SK-N-SH (cell line): Measurements from ENCODE around the gene MTR. TPM values are rescaled to one million over a fixed set of nuclear protein-coding genes. Genes with fewer than 3 reads are reported as not detected.

Experiments
- CTCF ChIA-PET: fragments of 300-600, 350-600 bp; formaldehyde crosslinking; extraction: SDS; loops from one replicate; lab custom pipeline; 2021; lab: Yijun Ruan, JAX
- POLR2A ChIA-PET: fragments of 350-600 bp; sonication (Branson Sonifier 250); formaldehyde crosslinking; extraction: SDS; loops from one replicate; lab custom pipeline; 2020; ENCODE audit warnings: antibody characterized with exemption, inconsistent platforms; lab: Yijun Ruan, JAX
- DNase-seq: peaks from one replicate; pipeline ENCODE4 v3.0.0; 2012
- H2AFZ ChIP-seq: fragments of 200-600 bp; sonication (generic); 2 replicates; pipeline ENCODE4 v1.8.1; 2016; ENCODE audit warnings: antibody characterized with exemption, mild to moderate bottlenecking, low read depth
- H3F3A ChIP-seq: fragments of 200-600 bp; sonication (generic); replicated peaks from 2 replicates; pipeline ENCODE3; 2016; ENCODE audit warnings: antibody characterized with exemption, mild to moderate bottlenecking; ENCODE audit not compliant: insufficient read depth
- H3K27ac ChIP-seq, 2 experiments: fragments of 200-500 bp in 1 of 2; fragments of 200-600 bp in 1 of 2; sonication (Bioruptor generic) in 1 of 2; sonication (generic), shearing (Covaris generic) in 1 of 2; 2 replicates each; pipeline versions ENCODE4 v1.5.1 to v1.6.1; 2014 to 2016; ENCODE audit warnings: low read depth in 2 of 2, inconsistent platforms in 1 of 2, low read length in 1 of 2, mild to moderate bottlenecking in 1 of 2, mixed read lengths in 1 of 2
- H3K27me3 ChIP-seq: fragments of 200-600 bp; sonication (generic), shearing (Covaris generic); 2 replicates; pipeline ENCODE4 v1.6.1; 2016; ENCODE audit warnings: mixed run types; ENCODE audit not compliant: insufficient read depth
- H3K36me3 ChIP-seq, 2 experiments: fragments of 200-500 bp in 1 of 2; fragments of 200-600 bp in 1 of 2; sonication (Bioruptor generic) in 1 of 2; sonication (generic) in 1 of 2; replicated peaks in 1 of 2; 2 replicates each; pipeline versions ENCODE3 to v1.5.1; 2014 to 2016; ENCODE audit warnings: low read length in 1 of 2, mild to moderate bottlenecking in 1 of 2; ENCODE audit not compliant: insufficient read depth in 2 of 2, control insufficient read depth in 1 of 2
- H3K4me1 ChIP-seq, 2 experiments: fragments of 200-500 bp in 1 of 2; fragments of 200-600 bp in 1 of 2; sonication (Bioruptor generic) in 1 of 2; sonication (generic), shearing (Covaris generic) in 1 of 2; 2 replicates each; pipeline versions ENCODE4 v1.5.1 to v1.6.1; 2014 to 2016; ENCODE audit warnings: low read depth in 1 of 2, low read length in 1 of 2, mixed run types in 1 of 2; ENCODE audit not compliant: insufficient read depth in 2 of 2, control insufficient read depth in 1 of 2
- H3K4me2 ChIP-seq: fragments of 200-600 bp; sonication (generic), shearing (Covaris generic); 2 replicates; pipeline ENCODE4 v1.6.1; 2017; ENCODE audit warnings: mixed run types
- H3K4me3 ChIP-seq, 2 experiments: fragments of 200-500 bp in 1 of 2; fragments of 200-600 bp in 1 of 2; sonication (Bioruptor generic) in 1 of 2; sonication (generic), shearing (Covaris generic) in 1 of 2; 2 replicates each; pipeline versions ENCODE4 v1.5.1 to v1.8.1; 2014 to 2016; ENCODE audit warnings: low read depth in 2 of 2, inconsistent platforms in 1 of 2, low read length in 1 of 2, mild to moderate bottlenecking in 1 of 2, mixed read lengths in 1 of 2, moderate library complexity in 1 of 2
- H3K79me2 ChIP-seq: fragments of 200-600 bp; sonication (generic); 2 replicates; pipeline ENCODE4 v1.8.1; 2017; ENCODE audit warnings: mild to moderate bottlenecking; ENCODE audit not compliant: insufficient read depth
- H3K9ac ChIP-seq: fragments of 200-600 bp; sonication (generic); 2 replicates; pipeline ENCODE4 v1.6.1; 2017; ENCODE audit warnings: mixed run types
- H3K9me2 ChIP-seq: fragments of 200-600 bp; sonication (generic); 2 replicates; pipeline ENCODE4 v1.6.1; 2017; ENCODE audit warnings: mixed run types
- H3K9me3 ChIP-seq: fragments of 200-600 bp; sonication (generic); 2 replicates; pipeline ENCODE4 v1.6.1; 2017; ENCODE audit warnings: mixed run types, mild to moderate bottlenecking, moderate library complexity
- H4K20me1 ChIP-seq: fragments of 200-600 bp; sonication (generic); 2 replicates; pipeline ENCODE4 v1.6.1; 2017; ENCODE audit warnings: mild to moderate bottlenecking, mixed run types; ENCODE audit not compliant: insufficient read depth
- EZH2phosphoT487 ChIP-seq: fragments of 200-600 bp; sonication (generic); IDR thresholded peaks from 2 replicates; pipeline ENCODE4 v1.6.1; 2017; ENCODE audit warnings: low read depth, mixed run types, mild to moderate bottlenecking, antibody characterized with exemption, moderate library complexity, borderline replicate concordance
- FOSL2 ChIP-seq: IDR thresholded peaks from 2 replicates; pipeline ENCODE4 v1.4.0; 2012; ENCODE audit warnings: low read depth, mild to moderate bottlenecking, moderate library complexity, borderline replicate concordance
- FOXJ3 ChIP-seq: sonication (generic); formaldehyde crosslinking; IDR thresholded peaks from 2 replicates; pipeline ENCODE4 v1.5.1; 2020; ENCODE audit warnings: mild to moderate bottlenecking, missing genetic modification reagents
- FOXM1 ChIP-seq: IDR thresholded peaks from 2 replicates; pipeline ENCODE4 v1.4.0; 2012; ENCODE audit warnings: low read depth, mild to moderate bottlenecking
- GABPA ChIP-seq: IDR thresholded peaks from 2 replicates; pipeline ENCODE4 v1.4.0; 2012; ENCODE audit warnings: low read depth, mild to moderate bottlenecking
- JUND ChIP-seq: IDR thresholded peaks from 2 replicates; pipeline ENCODE4 v1.4.0; 2012
- MEF2A ChIP-seq: IDR thresholded peaks from 2 replicates; pipeline ENCODE4 v1.4.0; 2012; ENCODE audit warnings: low read depth, borderline replicate concordance
- NFIC ChIP-seq: IDR thresholded peaks from 2 replicates; pipeline ENCODE4 v1.4.0; 2012; ENCODE audit warnings: borderline replicate concordance
- NRF1 ChIP-seq: IDR thresholded peaks from 2 replicates; pipeline ENCODE4 v1.6.1; 2012; ENCODE audit warnings: low read depth, mild to moderate bottlenecking, low read length
- PBX3 ChIP-seq: IDR thresholded peaks from 2 replicates; pipeline ENCODE4; 2012
- RCOR1 ChIP-seq: fragments of 150-350 bp; IDR thresholded peaks from 2 replicates; pipeline ENCODE4 v1.6.1; 2017; ENCODE audit warnings: antibody characterized with exemption, low read length
- REST ChIP-seq: IDR thresholded peaks from 2 replicates; pipeline ENCODE4 v1.6.1; 2012; ENCODE audit warnings: mild to moderate bottlenecking, low read depth, low read length, moderate library complexity
- RXRA ChIP-seq: IDR thresholded peaks from 2 replicates; pipeline ENCODE4 v1.4.0; 2012; ENCODE audit warnings: low read depth, mild to moderate bottlenecking, borderline replicate concordance
- TAF1 ChIP-seq: IDR thresholded peaks from 2 replicates; pipeline ENCODE4 v1.6.1; 2012; ENCODE audit warnings: low read depth, mild to moderate bottlenecking, low read length, moderate library complexity, borderline replicate concordance
- TEAD4 ChIP-seq: IDR thresholded peaks from 2 replicates; pipeline ENCODE4 v1.4.0; 2012; ENCODE audit warnings: mild to moderate bottlenecking, borderline replicate concordance; ENCODE audit not compliant: insufficient read depth
- USF1 ChIP-seq: IDR thresholded peaks from 2 replicates; pipeline ENCODE4 v1.4.0; 2012; ENCODE audit warnings: low read depth, borderline replicate concordance
- YY1 ChIP-seq: IDR thresholded peaks from 2 replicates; pipeline ENCODE4 v1.4.0; 2012; ENCODE audit warnings: low read depth, mild to moderate bottlenecking
- WGBS: methylation state at CpG from one replicate; pipeline ENCODE4 v1.1.6; 2017; ENCODE audit warnings: low lambda C conversion rate; 5-methylcytosine and 5-hydroxymethylcytosine counted together
- polyA plus RNA-seq, 3 experiments: library from polyadenylated mRNA; depleted of rRNA; stranded (reverse); fragments of >200 nt; gene quantifications; 2 replicates each; pipeline ENCODE4 v1.2.3, GENCODE V29; 2012
- TF ChIP-seq, protein P1 (sequence below): IDR thresholded peaks from 2 replicates; pipeline ENCODE4 v1.4.0; 2012; ENCODE audit warnings: low read depth
- TF ChIP-seq, protein P2 (sequence below): fragments of 200-600 bp; sonication (generic); IDR thresholded peaks from 2 replicates; pipeline ENCODE4 v1.6.1; 2017; ENCODE audit warnings: antibody characterized with exemption, mild to moderate bottlenecking, moderate library complexity

The MTR gene
- polyA plus RNA-seq, 1 of the 3 experiments (the other 2 are of a cell fraction): 5.4 TPM

- Histone ChIP-seq H3K27ac (no peak overlapping the region), H4K20me1 (no peaks in the 10 kb centered on the region), H3K27me3 (no peaks in the 10 kb centered on the region), H3F3A (no peaks in the 10 kb centered on the region), H3K4me2 (no peak overlapping the region), H3K9me3 (no peaks in the 10 kb centered on the region), H3K9ac (no peak overlapping the region), H3K36me3 (peaks cover 17 to 66% of the 10 kb centered on the region in 2 experiments), H3K4me3 (no peak overlapping the region), H3K79me2 (peaks cover 20% of the 10 kb centered on the region; the same call in 1 of the 2 replicates), H3K4me1 (no peaks in the 10 kb centered on the region; a peak in 1 of 4 replicates), H3K9me2 (no peaks in the 10 kb centered on the region), H2AFZ (no peak overlapping the region)
- POLR2A ChIA-PET: no interaction called here
- no peak for DNase-seq
- no peak for TF ChIP-seq FOXM1
- no peak for TF ChIP-seq REST
- TF ChIP-seq USF1: no peak
- TF ChIP-seq RXRA: no peak
- no peak for TF ChIP-seq GABPA
- TF ChIP-seq YY1: no peak
- no peak for TF ChIP-seq EZH2phosphoT487
- no peak for TF ChIP-seq TEAD4
- no peak for TF ChIP-seq JUND
- TF ChIP-seq TAF1: no peak
- no peak for TF ChIP-seq MEF2A
- TF ChIP-seq RCOR1: no peak
- TF ChIP-seq, protein P1, sequence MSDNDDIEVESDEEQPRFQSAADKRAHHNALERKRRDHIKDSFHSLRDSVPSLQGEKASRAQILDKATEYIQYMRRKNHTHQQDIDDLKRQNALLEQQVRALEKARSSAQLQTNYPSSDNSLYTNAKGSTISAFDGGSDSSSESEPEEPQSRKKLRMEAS: no peak
- TF ChIP-seq NRF1: no peak
- no peak for TF ChIP-seq FOXJ3 (CRISPR knock-in tag)
- no peak for TF ChIP-seq FOSL2
- TF ChIP-seq, protein P2, sequence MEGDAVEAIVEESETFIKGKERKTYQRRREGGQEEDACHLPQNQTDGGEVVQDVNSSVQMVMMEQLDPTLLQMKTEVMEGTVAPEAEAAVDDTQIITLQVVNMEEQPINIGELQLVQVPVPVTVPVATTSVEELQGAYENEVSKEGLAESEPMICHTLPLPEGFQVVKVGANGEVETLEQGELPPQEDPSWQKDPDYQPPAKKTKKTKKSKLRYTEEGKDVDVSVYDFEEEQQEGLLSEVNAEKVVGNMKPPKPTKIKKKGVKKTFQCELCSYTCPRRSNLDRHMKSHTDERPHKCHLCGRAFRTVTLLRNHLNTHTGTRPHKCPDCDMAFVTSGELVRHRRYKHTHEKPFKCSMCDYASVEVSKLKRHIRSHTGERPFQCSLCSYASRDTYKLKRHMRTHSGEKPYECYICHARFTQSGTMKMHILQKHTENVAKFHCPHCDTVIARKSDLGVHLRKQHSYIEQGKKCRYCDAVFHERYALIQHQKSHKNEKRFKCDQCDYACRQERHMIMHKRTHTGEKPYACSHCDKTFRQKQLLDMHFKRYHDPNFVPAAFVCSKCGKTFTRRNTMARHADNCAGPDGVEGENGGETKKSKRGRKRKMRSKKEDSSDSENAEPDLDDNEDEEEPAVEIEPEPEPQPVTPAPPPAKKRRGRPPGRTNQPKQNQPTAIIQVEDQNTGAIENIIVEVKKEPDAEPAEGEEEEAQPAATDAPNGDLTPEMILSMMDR: no peak
- no peak for TF ChIP-seq PBX3
- TF ChIP-seq NFIC: no peak
- 90% methylated on average over 1 of the region's 1 CpG for WGBS
- CTCF ChIA-PET: interaction anchor here (0.9 to 1.2 kb wide), 4 partner anchors 10 to 200 kb away, joined by 3 to 4 read pairs (median 4); no protein-coding TSS in a partner anchor
Observed at GRCh38 chr1:236809148-236809547, 14.1 kb downstream of the MTR start.
